HEK293 (cell line): Measurements from ENCODE around the gene NR4A3.

Experiments
- CTCF ChIA-PET: fragments of 350-600 bp; formaldehyde crosslinking; extraction: SDS; loops from one replicate; lab custom pipeline; 2021; ENCODE audit warnings: antibody characterized with exemption; lab: Yijun Ruan, JAX
- POLR2A ChIA-PET: fragments of 300-600 bp; formaldehyde crosslinking; extraction: SDS; loops from one replicate; lab custom pipeline; 2020; ENCODE audit warnings: antibody characterized with exemption, inconsistent platforms; lab: Yijun Ruan, JAX
- H3K27ac ChIP-seq: fragments of 200-500 bp; sonication (Bioruptor generic); 2 replicates; pipeline ENCODE4 v1.5.1; 2014; ENCODE audit warnings: low read depth, low read length, control low read depth, inconsistent platforms; ENCODE audit errors: extremely low read depth
- H3K36me3 ChIP-seq, 2 experiments: fragments of 200-500 bp in 1 of 2; sonication (Bioruptor generic) in 1 of 2; 1 replicate in 1 of 2; 2 replicates in 1 of 2; pipeline ENCODE4 v1.5.1; 2014 to 2017; ENCODE audit warnings: inconsistent platforms in 2 of 2, low read length in 2 of 2; ENCODE audit not compliant: control insufficient read depth in 2 of 2, insufficient read depth in 1 of 2
- H3K4me1 ChIP-seq: fragments of 200-500 bp; sonication (Bioruptor generic); 2 replicates; pipeline ENCODE4 v1.5.1; 2014; ENCODE audit warnings: mild to moderate bottlenecking, low read length, inconsistent platforms; ENCODE audit not compliant: control insufficient read depth, insufficient read depth
- H3K4me3 ChIP-seq: 2 replicates; pipeline ENCODE4 v1.5.1; 2011; ENCODE audit warnings: low read depth, mild to moderate bottlenecking, control low read depth, low read length, moderate library complexity
- H3K9me3 ChIP-seq: fragments of 200-500 bp; sonication (Bioruptor generic); 2 replicates; pipeline ENCODE4 v1.5.1; 2014; ENCODE audit warnings: low read depth, low read length, inconsistent platforms; ENCODE audit not compliant: control insufficient read depth, insufficient read depth
- GFI1B ChIP-seq: fragments of 450-650 bp; formaldehyde crosslinking; IDR thresholded peaks from 2 replicates; pipeline ENCODE4 v1.5.1; 2016; ENCODE audit warnings: missing biosample characterization, missing genetic modification characterization
- INSM2 ChIP-seq: fragments of 450-650 bp; formaldehyde crosslinking; IDR thresholded peaks from 2 replicates; pipeline ENCODE4 v1.5.1; 2016; ENCODE audit warnings: missing biosample characterization, missing genetic modification characterization
- KLF7 ChIP-seq: fragments of 450-650 bp; formaldehyde crosslinking; IDR thresholded peaks from 2 replicates; pipeline ENCODE4 v1.5.1; 2016; ENCODE audit warnings: missing biosample characterization, missing genetic modification characterization, borderline replicate concordance
- MZF1 ChIP-seq: fragments of 450-650 bp; formaldehyde crosslinking; IDR thresholded peaks from 2 replicates; pipeline ENCODE4 v1.5.1; 2017; ENCODE audit warnings: missing biosample characterization, missing genetic modification characterization, borderline replicate concordance
- PBX3 ChIP-seq: sonication (generic); formaldehyde crosslinking; IDR thresholded peaks from 2 replicates; pipeline ENCODE4 v1.8.1; 2022; ENCODE audit warnings: mild to moderate bottlenecking, moderate library complexity, missing genetic modification reagents
- RBAK ChIP-seq: fragments of 450-650 bp; formaldehyde crosslinking; IDR thresholded peaks from 2 replicates; pipeline ENCODE4 v1.5.1; 2016; ENCODE audit warnings: missing biosample characterization, missing genetic modification characterization
- REPIN1 ChIP-seq: fragments of 450-650 bp; formaldehyde crosslinking; IDR thresholded peaks from 2 replicates; pipeline ENCODE4 v1.5.1; 2017; ENCODE audit warnings: missing biosample characterization, missing genetic modification characterization, low read depth
- SP3 ChIP-seq: fragments of 450-650 bp; formaldehyde crosslinking; IDR thresholded peaks from 2 replicates; pipeline ENCODE4 v1.5.1; 2016; ENCODE audit warnings: missing biosample characterization, missing genetic modification characterization
- WT1 ChIP-seq: fragments of 450-650 bp; formaldehyde crosslinking; IDR thresholded peaks from 2 replicates; pipeline ENCODE4 v1.5.1; 2016; ENCODE audit warnings: missing biosample characterization, missing genetic modification characterization
- YY1 ChIP-seq: fragments of 450-650 bp; formaldehyde crosslinking; IDR thresholded peaks from 2 replicates; pipeline ENCODE4 v1.5.1; 2018; ENCODE audit warnings: missing biosample characterization, missing genetic modification characterization
- ZBTB17 ChIP-seq: fragments of 450-650 bp; formaldehyde crosslinking; IDR thresholded peaks from 2 replicates; pipeline ENCODE4 v1.5.1; 2016; ENCODE audit warnings: missing biosample characterization, missing genetic modification characterization
- ZBTB26 ChIP-seq: fragments of 450-650 bp; formaldehyde crosslinking; optimal IDR thresholded peaks from 2 replicates; pipeline ENCODE3; 2016; ENCODE audit warnings: missing biosample characterization, mild to moderate bottlenecking, missing genetic modification characterization
- ZBTB48 ChIP-seq: fragments of 450-650 bp; formaldehyde crosslinking; IDR thresholded peaks from 2 replicates; pipeline ENCODE4 v1.5.1; 2016; ENCODE audit warnings: missing biosample characterization, missing genetic modification characterization
- ZNF140 ChIP-seq: fragments of 450-650 bp; formaldehyde crosslinking; IDR thresholded peaks from 2 replicates; pipeline ENCODE4 v1.5.1; 2016; ENCODE audit warnings: missing biosample characterization, missing genetic modification characterization
- ZNF146 ChIP-seq: fragments of 450-650 bp; formaldehyde crosslinking; IDR thresholded peaks from 2 replicates; pipeline ENCODE4 v1.5.1; 2016; ENCODE audit warnings: missing biosample characterization, missing genetic modification characterization
- ZNF184 ChIP-seq: fragments of 450-650 bp; IDR thresholded peaks from 2 replicates; pipeline ENCODE4 v1.5.1; 2018; ENCODE audit warnings: missing biosample characterization, mild to moderate bottlenecking, missing genetic modification characterization
- ZNF221 ChIP-seq: fragments of 450-650 bp; formaldehyde crosslinking; IDR thresholded peaks from 2 replicates; pipeline ENCODE4 v1.5.1; 2017; ENCODE audit warnings: missing biosample characterization, missing genetic modification characterization, borderline replicate concordance
- ZNF302 ChIP-seq: fragments of 450-650 bp; formaldehyde crosslinking; IDR thresholded peaks from 2 replicates; pipeline ENCODE4 v1.5.1; 2016; ENCODE audit warnings: missing biosample characterization, missing genetic modification characterization, low read depth
- ZNF549 ChIP-seq: fragments of 450-650 bp; IDR thresholded peaks from 2 replicates; pipeline ENCODE4 v1.5.1; 2018; ENCODE audit warnings: missing biosample characterization, missing genetic modification characterization, mild to moderate bottlenecking, inconsistent platforms, moderate library complexity
- ZNF600 ChIP-seq: fragments of 450-650 bp; formaldehyde crosslinking; IDR thresholded peaks from 2 replicates; pipeline ENCODE4 v1.5.1; 2016; ENCODE audit warnings: missing biosample characterization, missing genetic modification characterization
- ZNF624 ChIP-seq: fragments of 450-650 bp; formaldehyde crosslinking; IDR thresholded peaks from 2 replicates; pipeline ENCODE4 v1.5.1; 2017; ENCODE audit warnings: missing biosample characterization, missing genetic modification characterization
- ZNF645 ChIP-seq: fragments of 450-650 bp; formaldehyde crosslinking; IDR thresholded peaks from 2 replicates; pipeline ENCODE4; 2016; ENCODE audit warnings: missing biosample characterization, missing genetic modification characterization
- ZNF654 ChIP-seq: fragments of 450-650 bp; formaldehyde crosslinking; IDR thresholded peaks from 2 replicates; pipeline ENCODE4 v1.5.1; 2016; ENCODE audit warnings: low read depth, missing biosample characterization, missing genetic modification characterization
- ZNF701 ChIP-seq: fragments of 450-650 bp; formaldehyde crosslinking; IDR thresholded peaks from 2 replicates; pipeline ENCODE4 v1.5.1; 2016; ENCODE audit warnings: missing biosample characterization, missing genetic modification characterization
- ZNF792 ChIP-seq: fragments of 450-650 bp; formaldehyde crosslinking; IDR thresholded peaks from 2 replicates; pipeline ENCODE4 v1.5.1; 2016; ENCODE audit warnings: missing biosample characterization, missing genetic modification characterization

Gene NR4A3

GRCh38 chr9:99867536-99867935 lies 45.9 kb downstream of the NR4A3 start (continued):
- TF ChIP-seq RBAK (tag by site-specific recombination): no peak
- TF ChIP-seq REPIN1 (tag by site-specific recombination): no peak
- no peak for TF ChIP-seq GFI1B (tag by site-specific recombination)

- H3K4me1 ChIP-seq: 0 out of 2 replicates have a peak, but pooled peaks cover 2% of the 10 kb centered on the region
- POLR2A ChIA-PET: no interaction called here
- TF ChIP-seq GFI1B (tag by site-specific recombination) (no peak), PBX3 (CRISPR knock-in tag) (no peak), ZNF302 (tag by site-specific recombination) (no peak), MZF1 (tag by site-specific recombination) (peak; percentile 57; the same call in 1 of the 2 replicates), ZNF184 (no peak), ZNF654 (tag by site-specific recombination) (no peak), ZNF146 (0 out of 2 replicates have a peak, but pooled peaks have one; percentile 24), ZNF645 (tag by site-specific recombination) (no peak), WT1 (tag by site-specific recombination) (peak; percentile 39; the same call in 1 of the 2 replicates), ZBTB48 (tag by site-specific recombination) (no peak)
- TF ChIP-seq, all 188 proteins: peak for 3
- H3K9me3 ChIP-seq: no peaks in the 10 kb centered on the region
- CTCF ChIA-PET: no interaction called here
- H3K36me3 ChIP-seq: no peaks in the 10 kb centered on the region
- no peak overlapping the region for H3K27ac ChIP-seq
- no peak overlapping the region for H3K4me3 ChIP-seq
Measured at GRCh38 chr9:99867968-99868367, 46.3 kb downstream of the NR4A3 start.

GRCh38 chr9:99868845-99869244 lies 47.2 kb downstream of the NR4A3 start:
- H3K4me3 ChIP-seq: no peak overlapping the region
- no peaks in the 10 kb centered on the region for H3K36me3 ChIP-seq
- ChIA-PET CTCF (interaction anchor here (0.5 to 0.6 kb wide), 2 partner anchors 20 to 354 kb away, joined by 3 to 4 read pairs; no protein-coding TSS in a partner anchor), POLR2A (no interaction called here)
- TF ChIP-seq ZBTB48 (tag by site-specific recombination): peak; percentile 28; the same call in 1 of the 2 replicates
- peak; percentile 66 for TF ChIP-seq ZBTB17
- no peak for TF ChIP-seq ZNF221 (tag by site-specific recombination)
- 0 out of 2 replicates have a peak, but pooled peaks cover 2% of the 10 kb centered on the region for H3K4me1 ChIP-seq
- H3K9me3 ChIP-seq: no peaks in the 10 kb centered on the region
- H3K27ac ChIP-seq: no peak overlapping the region

GRCh38 chr9:99870126-99870525 lies 48.4 kb downstream of the NR4A3 start:
- Histone ChIP-seq H3K27ac (no peak overlapping the region), H3K9me3 (no peaks in the 10 kb centered on the region), H3K36me3 (no peaks in the 10 kb centered on the region), H3K4me3 (no peak overlapping the region), H3K4me1 (0 out of 2 replicates have a peak, but pooled peaks cover 2% of the 10 kb centered on the region)
- CTCF ChIA-PET: interaction anchor here (0.5 kb wide), 2 partner anchors 117 to 897 kb away, joined by 3 read pairs; no protein-coding TSS in a partner anchor
- POLR2A ChIA-PET: no interaction called here
- TF ChIP-seq ZNF140 (tag by site-specific recombination) (no peak), YY1 (tag by site-specific recombination) (no peak), ZNF184 (no peak), INSM2 (tag by site-specific recombination) (no peak), ZNF549 (tag by site-specific recombination) (no peak), ZNF792 (tag by site-specific recombination) (no peak), ZBTB26 (tag by site-specific recombination) (no peak), ZNF302 (tag by site-specific recombination) (no peak), KLF7 (tag by site-specific recombination) (no peak), ZNF624 (tag by site-specific recombination) (no peak), ZNF600 (tag by site-specific recombination) (no peak), SP3 (tag by site-specific recombination) (no peak), ZNF701 (no peak)
